HG03280 (cell line): Measurements from ENCODE around the gene HOMER3.

Experiments used
- ATAC-seq: cut with Tn5 transposase; IDR thresholded peaks from one replicate; pipeline ENCODE4 v1.9.1; 2021; ENCODE audit warnings: mild to moderate bottlenecking, moderate library complexity; ENCODE audit not compliant: unreplicated experiment

Gene HOMER3

DNA sequence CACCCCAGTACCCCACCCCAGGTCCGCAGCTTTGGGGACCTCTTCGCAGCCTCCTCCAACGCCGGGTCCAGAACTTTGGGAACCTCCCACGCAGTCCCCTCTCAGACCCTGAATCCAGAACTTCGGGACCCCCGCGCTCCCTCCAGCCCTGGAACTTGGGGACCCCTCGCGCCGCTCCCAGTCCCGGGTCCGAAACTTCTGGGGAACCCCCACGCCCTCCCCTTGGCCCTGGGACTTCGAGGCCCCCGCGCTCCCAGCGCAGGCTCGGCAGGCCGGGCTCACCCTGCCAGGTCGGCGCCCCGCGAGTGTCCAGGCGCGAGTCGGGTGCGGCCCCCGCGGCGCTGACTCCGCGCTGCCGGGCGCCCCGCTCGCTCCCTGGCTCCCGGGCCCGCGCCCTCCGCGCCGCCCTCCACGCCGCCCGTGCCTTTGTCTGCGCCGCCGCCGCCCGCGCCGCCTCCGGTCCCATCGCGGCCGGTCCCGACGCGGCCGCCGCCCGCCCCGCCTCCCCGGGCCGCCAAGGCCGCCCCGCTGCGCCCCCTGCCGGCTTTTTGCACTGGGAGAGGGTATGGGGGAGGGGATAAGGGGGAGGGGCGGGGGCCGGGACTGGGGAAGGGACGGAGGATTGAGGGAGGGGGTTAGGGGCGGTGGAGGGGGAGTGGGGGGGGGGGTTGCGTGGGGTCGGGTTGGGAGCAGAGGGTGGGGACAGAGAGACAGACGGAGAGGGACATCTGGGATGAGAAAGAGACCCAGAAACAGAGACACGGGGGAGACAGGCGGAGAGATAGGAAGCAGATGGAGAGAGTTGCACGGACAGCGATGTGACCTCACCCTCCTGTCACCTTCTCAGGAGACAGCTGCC is at the start of gene HOMER3:
HOMER3 (minus strand) TSS at position 449 of the 859 bp plus-strand sequence. CDS start 2,235 bp downstream, outside the sequence.
- ATAC-seq = peak; percentile 68

DNA sequence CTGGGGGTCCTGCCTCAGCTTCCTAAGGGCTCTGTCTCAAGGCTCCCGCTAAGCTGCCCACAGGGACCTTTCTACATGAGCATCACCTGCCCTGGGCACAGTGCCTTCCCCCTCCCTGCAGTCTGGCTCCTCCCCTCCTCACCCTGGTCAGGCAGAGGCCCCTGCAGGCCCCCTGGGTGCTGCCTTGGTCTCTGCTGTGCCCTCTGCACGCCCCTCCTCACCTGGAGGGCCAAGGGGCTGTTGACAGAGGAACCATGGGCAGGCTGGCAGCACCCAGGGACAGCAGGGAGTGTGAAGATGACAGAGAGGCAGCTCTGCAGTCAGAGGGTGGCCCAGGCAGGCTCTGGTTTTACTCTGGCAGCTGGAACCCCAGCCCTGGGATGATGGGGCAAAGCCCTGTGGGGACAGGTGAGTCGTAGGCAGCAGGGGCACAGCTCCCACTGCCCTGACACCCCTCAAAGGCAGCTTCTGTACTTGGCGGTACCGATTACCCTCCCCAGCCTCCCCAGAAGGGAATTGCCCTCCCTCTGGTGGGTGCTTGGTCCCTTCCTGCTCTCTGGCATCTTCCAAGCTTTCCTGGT is 49.2 kb upstream of the HOMER3 start:
- ATAC-seq = no peak

- no peak for ATAC-seq
Measured at GRCh38 chr19:18989316-18989715, 48.3 kb upstream of the HOMER3 start.

- no peak for ATAC-seq
Measured at GRCh38 chr19:18987456-18987855, 46.4 kb upstream of the HOMER3 start.

DNA sequence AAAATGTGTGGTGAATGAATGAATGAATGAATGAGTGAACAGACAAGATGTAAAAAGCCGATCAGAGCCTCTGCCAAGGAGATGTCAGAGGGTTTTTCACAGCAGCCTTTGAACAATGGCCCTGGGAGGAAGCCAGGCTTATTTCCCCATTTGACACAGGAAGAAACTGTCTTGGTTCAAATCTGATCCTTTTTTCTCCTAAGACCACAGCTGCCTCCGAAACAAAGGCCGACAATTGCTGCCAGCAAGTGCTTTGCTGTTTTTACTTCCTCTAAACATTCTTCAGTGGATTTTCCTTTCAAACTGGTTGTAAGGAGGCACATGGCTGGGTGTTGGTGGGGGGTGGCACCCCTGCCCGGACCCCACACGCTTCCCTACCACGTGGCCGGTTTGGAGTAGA is 44.2 kb upstream of the HOMER3 start:
- ATAC-seq = no peak

DNA sequence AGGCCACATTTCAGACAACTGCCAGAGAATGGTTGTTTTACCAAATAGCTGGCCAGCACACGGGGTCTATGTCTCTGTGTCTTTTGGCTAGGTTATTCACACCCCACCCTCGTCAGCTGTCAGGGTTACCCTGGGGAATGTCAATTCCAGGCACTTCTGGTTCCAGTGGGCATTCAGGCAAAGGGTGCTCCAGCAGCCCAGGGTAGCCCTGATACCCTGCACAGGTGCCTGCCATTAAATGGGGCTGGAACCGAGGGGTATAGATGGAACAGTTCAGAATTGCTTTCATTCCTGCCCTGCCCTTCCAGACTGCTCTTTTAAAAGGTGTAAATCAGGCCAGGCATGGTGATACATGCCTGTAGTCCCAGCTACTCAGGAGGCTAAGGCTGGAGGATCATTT is 43.2 kb upstream of the HOMER3 start:
- no peak for ATAC-seq

DNA sequence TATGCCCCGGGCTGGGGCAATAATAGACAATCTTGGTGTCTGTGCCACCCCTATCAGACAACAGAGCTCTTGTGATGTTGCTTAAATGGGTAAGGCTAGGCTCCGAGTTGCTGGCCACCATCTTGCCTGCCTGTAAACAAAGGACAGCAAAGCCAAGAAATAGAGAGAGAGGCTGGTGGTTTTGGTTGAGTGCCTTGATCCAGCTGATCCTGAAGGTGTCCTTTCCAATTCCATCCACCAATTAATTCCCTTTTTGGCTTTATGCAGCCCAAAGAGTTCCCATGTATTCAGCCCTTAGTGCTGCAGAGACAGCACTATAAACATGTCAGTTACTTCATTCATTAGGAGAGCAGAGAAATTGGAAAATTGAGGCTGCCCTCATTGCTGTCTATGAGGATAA is 41.7 kb upstream of the HOMER3 start:
- no peak for ATAC-seq

GRCh38 chr19:18980432-18981020 is 39.5 kb upstream of the HOMER3 start:
- no peak for ATAC-seq

- ATAC-seq = no peak
Measured at GRCh38 chr19:18978616-18979015, 37.6 kb upstream of the HOMER3 start.

- no peak for ATAC-seq
Measured at GRCh38 chr19:18975869-18976268, 34.9 kb upstream of the HOMER3 start.

DNA sequence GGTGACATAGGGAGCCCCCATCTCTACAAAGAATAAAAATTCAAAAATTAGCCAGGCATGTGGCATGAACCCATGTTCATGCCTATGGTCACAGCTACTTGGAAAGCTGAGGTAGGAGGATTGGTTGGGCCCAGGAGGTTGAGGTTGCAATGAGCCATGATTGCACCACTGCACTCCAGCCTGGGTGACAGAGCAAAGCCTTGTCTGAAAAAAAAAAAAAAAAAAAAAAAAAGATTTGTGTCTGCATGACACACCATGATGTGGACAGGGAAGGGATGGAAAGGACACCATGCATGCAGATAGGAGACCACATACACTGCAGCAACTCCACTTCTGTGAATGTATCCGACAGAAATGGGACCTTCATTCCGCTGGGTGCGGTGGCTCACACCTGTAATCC is 34.0 kb upstream of the HOMER3 start:
- no peak for ATAC-seq

- ATAC-seq = no peak
Measured at GRCh38 chr19:18972851-18973250, 31.8 kb upstream of the HOMER3 start.

GRCh38 chr19:18972301-18972811 is 31.3 kb upstream of the HOMER3 start:
- ATAC-seq = no peak

DNA sequence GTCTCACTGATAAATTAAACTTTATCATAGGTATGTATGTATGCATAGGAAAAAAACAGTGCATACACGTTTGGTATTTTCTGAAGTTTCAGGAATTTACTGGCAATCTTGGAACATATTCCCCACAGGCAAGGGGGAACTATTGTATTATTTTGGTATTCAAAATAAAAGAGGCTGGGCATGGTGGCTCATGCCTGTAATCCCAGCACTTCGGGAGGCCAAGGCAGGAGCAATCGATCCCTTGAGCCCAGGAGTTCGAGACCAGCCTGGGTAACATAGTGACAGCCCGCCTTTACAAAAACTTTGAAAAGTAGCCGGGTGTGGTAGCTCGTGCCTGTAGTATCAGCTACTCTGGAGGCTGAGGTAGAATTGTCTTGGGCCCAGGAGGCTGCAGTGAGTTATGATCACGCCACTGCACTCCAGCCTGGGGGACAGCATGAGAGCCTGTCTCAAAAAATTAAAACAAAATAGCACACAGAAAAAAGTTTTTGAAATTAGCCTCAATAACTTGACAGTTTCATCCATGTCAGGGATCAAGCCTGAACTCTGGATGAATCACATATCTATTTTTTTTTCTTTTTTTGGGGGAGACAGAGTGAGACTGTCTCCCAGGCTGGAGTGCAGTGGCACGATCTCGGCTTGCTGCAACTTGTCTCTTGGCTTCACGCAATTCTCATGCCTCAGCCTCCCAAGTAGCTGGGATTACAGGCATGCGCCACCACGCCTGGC is 29.1 kb upstream of the HOMER3 start:
- ATAC-seq = no peak

GRCh38 chr19:18967358-18968146 is 26.5 kb upstream of the HOMER3 start:
- no peak for ATAC-seq

DNA sequence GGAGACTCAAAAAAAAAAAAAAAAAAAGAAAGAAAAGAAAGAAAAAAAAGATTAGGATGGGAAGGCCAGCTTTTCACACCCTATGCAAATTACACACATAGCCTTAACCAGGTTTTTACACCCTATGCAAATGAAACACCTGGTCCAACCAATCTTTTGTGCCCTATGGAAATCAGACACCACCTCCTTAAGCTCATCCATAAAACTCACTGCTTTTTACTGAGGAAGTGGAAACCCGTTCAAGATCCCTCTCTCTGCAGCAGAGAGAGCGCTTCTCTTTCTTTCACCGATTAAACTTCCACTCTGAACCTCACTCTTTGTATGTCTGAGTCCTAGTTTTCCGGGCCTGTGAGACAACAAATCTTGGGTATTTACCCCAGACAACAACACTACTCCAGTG is 25.3 kb upstream of the HOMER3 start:
- ATAC-seq = no peak

GRCh38 chr19:18964121-18964520 is 23.1 kb upstream of the HOMER3 start:
- ATAC-seq = no peak

- ATAC-seq = no peak
Measured at GRCh38 chr19:18961767-18962620, 21.0 kb upstream of the HOMER3 start.

GRCh38 chr19:18960370-18960769 is 19.4 kb upstream of the HOMER3 start:
- ATAC-seq = no peak
